Measurements from ENCODE around the gene CACNA2D1. TPM values are rescaled to one million over a fixed set of nuclear protein-coding genes. Genes with fewer than 3 reads are reported as not detected.

Gene CACNA2D1
- total and polyA plus RNA-seq, 2 donors (not counting 1 experiment from before 2014, with no cell fraction given) = 31.7 to 64.4 TPM

GRCh38 chr7:82274681-82275080 is 168.9 kb downstream of the CACNA2D1 start:
- Histone ChIP-seq H3K4me2 (ENCODE audit: extremely low read depth, insufficient read depth, low read length) (no peak overlapping the region), H3K4me1 (ENCODE audit: control insufficient read depth, extremely low read depth, insufficient read depth, low read length) (no peaks in the 10 kb centered on the region), H3K9me3 (ENCODE audit: control insufficient read depth, insufficient read depth, low read depth, low read length) (no peaks in the 10 kb centered on the region), H3K9ac (ENCODE audit: insufficient read depth, low read length) (no peak overlapping the region), H3K79me2 (ENCODE audit: control insufficient read depth, insufficient read depth, low read length) (no peaks in the 10 kb centered on the region), H3K27me3 (ENCODE audit: control insufficient read depth, insufficient read depth, low read length) (no peaks in the 10 kb centered on the region), H3K36me3 (ENCODE audit: control insufficient read depth, insufficient read depth, low read length) (no peaks in the 10 kb centered on the region), H3K4me3 (replicated peaks in 1 of 4; ENCODE audit: control extremely low read depth in 1 of 4, insufficient read depth in 1 of 4, low read depth in 3 of 4, low read length in 4 of 4) (no peak overlapping the region), H3K27ac (ENCODE audit: insufficient read depth, low read length) (no peak overlapping the region), H2AFZ (ENCODE audit: low read length) (no peak overlapping the region), H4K20me1 (ENCODE audit: control insufficient read depth, extremely low read depth, insufficient read depth, low read length) (no peaks in the 10 kb centered on the region)
- no peak for TF ChIP-seq CTCF (conservative IDR thresholded peaks at IDR 0.05 in 1 of 2, IDR thresholded peaks at IDR 0.05 in 1 of 2; ENCODE audit: low read depth in 1 of 2, low read length in 2 of 2)
- TF ChIP-seq EZH2 (IDR thresholded peaks at IDR 0.05; ENCODE audit: low read length, missing control alignments) = no peak
- no peak for DNase-seq (ENCODE audit: low read depth in 2 of 2)

- Histone ChIP-seq H3K4me2 (ENCODE audit: extremely low read depth, insufficient read depth, low read length) (no peak overlapping the region), H4K20me1 (ENCODE audit: control insufficient read depth, extremely low read depth, insufficient read depth, low read length) (no peaks in the 10 kb centered on the region), H3K27me3 (ENCODE audit: control insufficient read depth, insufficient read depth, low read length) (no peaks in the 10 kb centered on the region), H3K4me3 (replicated peaks in 1 of 4; ENCODE audit: control extremely low read depth in 1 of 4, insufficient read depth in 1 of 4, low read depth in 3 of 4, low read length in 4 of 4) (no peak overlapping the region), H3K79me2 (ENCODE audit: control insufficient read depth, insufficient read depth, low read length) (no peaks in the 10 kb centered on the region), H2AFZ (ENCODE audit: low read length) (no peak overlapping the region), H3K9me3 (ENCODE audit: control insufficient read depth, insufficient read depth, low read depth, low read length) (no peaks in the 10 kb centered on the region), H3K27ac (ENCODE audit: insufficient read depth, low read length) (no peak overlapping the region), H3K36me3 (ENCODE audit: control insufficient read depth, insufficient read depth, low read length) (no peaks in the 10 kb centered on the region), H3K4me1 (ENCODE audit: control insufficient read depth, extremely low read depth, insufficient read depth, low read length) (no peaks in the 10 kb centered on the region), H3K9ac (ENCODE audit: insufficient read depth, low read length) (no peak overlapping the region)
- TF ChIP-seq EZH2 (IDR thresholded peaks at IDR 0.05; ENCODE audit: low read length, missing control alignments) (no peak), CTCF (conservative IDR thresholded peaks at IDR 0.05 in 1 of 2, IDR thresholded peaks at IDR 0.05 in 1 of 2; ENCODE audit: low read depth in 1 of 2, low read length in 2 of 2) (no peak)
- DNase-seq (ENCODE audit: low read depth in 2 of 2) = no peak
Observed at GRCh38 chr7:82273886-82274285, 169.7 kb downstream of the CACNA2D1 start.

- no peak overlapping the region for H2AFZ ChIP-seq (ENCODE audit: low read length)
- no peak overlapping the region for H3K27ac ChIP-seq (ENCODE audit: insufficient read depth, low read length)
- H3K9ac ChIP-seq (ENCODE audit: insufficient read depth, low read length) = no peak overlapping the region
- H3K4me3 ChIP-seq (replicated peaks in 1 of 4; ENCODE audit: control extremely low read depth in 1 of 4, insufficient read depth in 1 of 4, low read depth in 3 of 4, low read length in 4 of 4) = no peak overlapping the region
- no peaks in the 10 kb centered on the region for H3K36me3 ChIP-seq (ENCODE audit: control insufficient read depth, insufficient read depth, low read length)
- H3K27me3 ChIP-seq (ENCODE audit: control insufficient read depth, insufficient read depth, low read length) = no peaks in the 10 kb centered on the region
- H3K4me1 ChIP-seq (ENCODE audit: control insufficient read depth, extremely low read depth, insufficient read depth, low read length) = no peaks in the 10 kb centered on the region
- H3K79me2 ChIP-seq (ENCODE audit: control insufficient read depth, insufficient read depth, low read length) = no peaks in the 10 kb centered on the region
- no peak for DNase-seq (ENCODE audit: low read depth in 2 of 2)
- no peaks in the 10 kb centered on the region for H3K9me3 ChIP-seq (ENCODE audit: control insufficient read depth, insufficient read depth, low read depth, low read length)
- no peak overlapping the region for H3K4me2 ChIP-seq (ENCODE audit: extremely low read depth, insufficient read depth, low read length)
- no peaks in the 10 kb centered on the region for H4K20me1 ChIP-seq (ENCODE audit: control insufficient read depth, extremely low read depth, insufficient read depth, low read length)
- no peak for TF ChIP-seq CTCF (conservative IDR thresholded peaks at IDR 0.05 in 1 of 2, IDR thresholded peaks at IDR 0.05 in 1 of 2; ENCODE audit: low read depth in 1 of 2, low read length in 2 of 2)
- no peak for TF ChIP-seq EZH2 (IDR thresholded peaks at IDR 0.05; ENCODE audit: low read length, missing control alignments)
Observed at GRCh38 chr7:82270870-82271269, 172.7 kb downstream of the CACNA2D1 start.

All from fibroblast of lung (primary cell).